ENCODE data around the gene CLK4. TPM values are rescaled to one million over a fixed set of nuclear protein-coding genes. Genes with fewer than 3 reads are reported as not detected.
A peak's percentile ranks its signal among the peaks of the same experiment; 100 is the strongest.

CLK4 gene
- total RNA-seq, result 10 to 100 TPM; 25.1 to 26.0 TPM

- intact Hi-C loops (cut with micrococcal nuclease), result loop anchor here (1.0 to 10.0 kb wide), 6 partner anchors 104 to 996 kb away; partner anchors contain the start of genes HNRNPAB, HNRNPH1, RUFY1 and ZNF354A
- ChIA-PET POLR2A (interaction anchor here (0.7 kb wide), 1 partner anchor 1104 kb away, joined by 5 read pairs; no protein-coding TSS in a partner anchor), CTCF (no interaction called here)
- H3K36me3 Mint-ChIP-seq, result peaks cover 11% of the 10 kb centered on the region
- peak within 1 kb of the TSS; percentile 92 for H3K4me3 Mint-ChIP-seq
- H3K27me3 Mint-ChIP-seq, result no peaks in the 10 kb centered on the region
- peak; percentile 97 for DNase-seq
- H3K9me3 Mint-ChIP-seq, result no peaks in the 10 kb centered on the region
- peak within 1 kb of the TSS; percentile 98 for H3K27ac Mint-ChIP-seq
- H3K4me1 Mint-ChIP-seq (ENCODE audit: low read depth), result peaks cover 28% of the 10 kb centered on the region
Observed at GRCh38 chr5:178626484-178627258, at the start of gene CLK4. TSS of gene CLK4 (minus strand) at chr5:178627050. CDS start at chr5:178623416, 3,634 bp downstream.

DNA sequence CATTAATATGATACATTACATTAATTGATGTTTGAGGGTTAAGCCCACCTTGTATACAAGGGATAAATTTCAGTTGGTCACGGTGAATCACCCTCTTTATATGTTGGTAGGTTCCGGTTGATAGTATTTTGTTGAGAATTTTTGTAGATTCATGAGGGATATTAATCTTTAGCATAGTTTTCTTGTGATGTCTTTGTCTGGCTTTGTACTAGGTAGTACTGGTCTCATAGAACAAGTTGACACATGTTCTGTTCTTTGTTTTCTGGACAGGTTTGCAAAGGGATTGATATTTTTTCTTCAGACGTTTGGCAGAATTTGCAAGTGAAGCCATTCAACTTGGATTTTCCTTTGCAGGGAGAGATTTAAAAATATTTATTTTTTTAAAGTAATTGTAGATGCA lies 49.1 kb upstream of the CLK4 start:
- H3K4me1 Mint-ChIP-seq (ENCODE audit: low read depth), result no peaks in the 10 kb centered on the region
- DNase-seq, result no peak
- H3K4me3 Mint-ChIP-seq, result no peak overlapping the region

GRCh38 chr5:178674334-178674733 lies 47.5 kb upstream of the CLK4 start:
- no peaks in the 10 kb centered on the region for H3K9me3 Mint-ChIP-seq
- peaks cover 1% of the 10 kb centered on the region for H3K27me3 Mint-ChIP-seq
- H3K36me3 Mint-ChIP-seq, result no peaks in the 10 kb centered on the region
- H3K4me1 Mint-ChIP-seq (ENCODE audit: low read depth), result no peaks in the 10 kb centered on the region
- POLR2A ChIA-PET, result no interaction called here
- CTCF ChIA-PET, result no interaction called here
- H3K4me3 Mint-ChIP-seq, result no peak overlapping the region
- no peak for DNase-seq
- no peak overlapping the region for H3K27ac Mint-ChIP-seq
- intact Hi-C loops (cut with micrococcal nuclease), result no loop called here

More for the DNA sequence above, 49.1 kb upstream of the CLK4 start:
- CTCF ChIA-PET, result no interaction called here
- intact Hi-C loops (cut with micrococcal nuclease), result no loop called here
- H3K36me3 Mint-ChIP-seq, result no peaks in the 10 kb centered on the region
- no peak overlapping the region for H3K27ac Mint-ChIP-seq
- POLR2A ChIA-PET, result no interaction called here
- H3K9me3 Mint-ChIP-seq, result no peaks in the 10 kb centered on the region
- H3K27me3 Mint-ChIP-seq, result peaks cover 4% of the 10 kb centered on the region

GRCh38 chr5:178673801-178674295 lies 47.0 kb upstream of the CLK4 start:
- Mint-ChIP-seq H3K27ac (no peak overlapping the region), H3K4me3 (no peak overlapping the region), H3K36me3 (no peaks in the 10 kb centered on the region), H3K27me3 (peaks cover 3% of the 10 kb centered on the region), H3K9me3 (no peaks in the 10 kb centered on the region), H3K4me1 (ENCODE audit: low read depth) (no peaks in the 10 kb centered on the region)
- CTCF ChIA-PET, result no interaction called here
- intact Hi-C loops (cut with micrococcal nuclease), result no loop called here
- POLR2A ChIA-PET, result no interaction called here
- no peak for DNase-seq

DNA sequence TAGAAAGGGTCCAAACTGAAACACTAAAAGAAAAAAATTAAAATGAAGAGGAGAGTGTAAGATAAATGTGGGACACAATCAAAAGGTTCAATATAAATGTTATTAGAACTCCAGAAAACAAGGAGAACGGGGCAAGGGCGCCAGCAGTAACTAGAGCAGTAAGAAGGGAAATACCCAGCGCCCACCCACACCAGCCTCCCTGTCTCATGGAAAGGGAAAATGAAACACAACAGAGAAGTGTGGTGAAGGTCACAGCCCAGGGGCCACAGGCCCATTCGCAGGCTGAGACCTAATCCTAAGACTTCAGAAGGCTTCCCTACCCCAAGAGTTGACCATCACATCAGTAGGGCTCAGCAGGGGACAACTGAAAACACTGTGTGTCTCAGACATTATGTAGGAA lies 45.8 kb upstream of the CLK4 start:
- no peak overlapping the region for H3K4me3 Mint-ChIP-seq
- CTCF ChIA-PET, result no interaction called here
- intact Hi-C loops (cut with micrococcal nuclease), result no loop called here
- H3K9me3 Mint-ChIP-seq, result no peaks in the 10 kb centered on the region
- peaks cover 3% of the 10 kb centered on the region for H3K27me3 Mint-ChIP-seq
- DNase-seq, result peak; percentile 21
- H3K36me3 Mint-ChIP-seq, result no peaks in the 10 kb centered on the region
- no peaks in the 10 kb centered on the region for H3K4me1 Mint-ChIP-seq (ENCODE audit: low read depth)
- no peak overlapping the region for H3K27ac Mint-ChIP-seq
- POLR2A ChIA-PET, result no interaction called here

- H3K27ac Mint-ChIP-seq, result no peak overlapping the region
- H3K4me1 Mint-ChIP-seq (ENCODE audit: low read depth), result no peaks in the 10 kb centered on the region
- ChIA-PET CTCF (no interaction called here), POLR2A (interaction anchor here (1.1 kb wide), 1 partner anchor 48 kb away, joined by 3 read pairs; no protein-coding TSS in a partner anchor)
- no peaks in the 10 kb centered on the region for H3K9me3 Mint-ChIP-seq
- peaks cover 3% of the 10 kb centered on the region for H3K27me3 Mint-ChIP-seq
- no peak for DNase-seq
- no peaks in the 10 kb centered on the region for H3K36me3 Mint-ChIP-seq
- no peak overlapping the region for H3K4me3 Mint-ChIP-seq
- intact Hi-C loops (cut with micrococcal nuclease), result no loop called here
Observed at GRCh38 chr5:178671602-178672144, 44.8 kb upstream of the CLK4 start.

- H3K4me1 Mint-ChIP-seq (ENCODE audit: low read depth), result no peaks in the 10 kb centered on the region
- no peaks in the 10 kb centered on the region for H3K36me3 Mint-ChIP-seq
- POLR2A ChIA-PET, result interaction anchor here (1.1 kb wide), 1 partner anchor 46 kb away, joined by 3 read pairs; no protein-coding TSS in a partner anchor
- no peak overlapping the region for H3K4me3 Mint-ChIP-seq
- peaks cover 3% of the 10 kb centered on the region for H3K27me3 Mint-ChIP-seq
- intact Hi-C loops (cut with micrococcal nuclease), result no loop called here
- H3K9me3 Mint-ChIP-seq, result no peaks in the 10 kb centered on the region
- H3K27ac Mint-ChIP-seq, result no peak overlapping the region
- CTCF ChIA-PET, result no interaction called here
- DNase-seq, result no peak
Observed at GRCh38 chr5:178670351-178670885, 43.6 kb upstream of the CLK4 start.

DNA sequence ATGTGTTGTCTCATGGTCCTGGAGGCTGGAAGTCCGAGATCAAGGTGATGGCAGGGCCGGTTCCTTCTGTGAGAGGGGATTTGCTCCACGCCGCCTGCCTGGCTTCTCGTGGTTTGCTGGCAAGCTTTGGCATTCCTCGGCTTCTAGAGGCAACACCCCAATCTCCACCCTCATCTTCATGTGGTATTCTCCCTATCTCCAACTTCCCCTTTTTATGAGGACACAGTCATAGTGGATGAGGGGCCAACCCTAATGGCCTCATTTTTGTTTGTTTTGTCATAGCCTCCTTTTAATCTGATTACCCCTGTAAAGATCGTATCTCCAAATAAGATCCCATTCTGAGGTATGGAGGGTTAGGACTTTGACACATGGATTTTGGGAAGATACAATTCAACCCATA lies 41.7 kb upstream of the CLK4 start:
- DNase-seq, result no peak
- Mint-ChIP-seq H3K27ac (no peak overlapping the region), H3K27me3 (peaks cover 7% of the 10 kb centered on the region), H3K4me1 (ENCODE audit: low read depth) (no peaks in the 10 kb centered on the region), H3K36me3 (no peaks in the 10 kb centered on the region), H3K4me3 (no peak overlapping the region), H3K9me3 (peaks cover 3% of the 10 kb centered on the region)
- CTCF ChIA-PET, result no interaction called here
- intact Hi-C loops (cut with micrococcal nuclease), result no loop called here
- POLR2A ChIA-PET, result no interaction called here

DNA sequence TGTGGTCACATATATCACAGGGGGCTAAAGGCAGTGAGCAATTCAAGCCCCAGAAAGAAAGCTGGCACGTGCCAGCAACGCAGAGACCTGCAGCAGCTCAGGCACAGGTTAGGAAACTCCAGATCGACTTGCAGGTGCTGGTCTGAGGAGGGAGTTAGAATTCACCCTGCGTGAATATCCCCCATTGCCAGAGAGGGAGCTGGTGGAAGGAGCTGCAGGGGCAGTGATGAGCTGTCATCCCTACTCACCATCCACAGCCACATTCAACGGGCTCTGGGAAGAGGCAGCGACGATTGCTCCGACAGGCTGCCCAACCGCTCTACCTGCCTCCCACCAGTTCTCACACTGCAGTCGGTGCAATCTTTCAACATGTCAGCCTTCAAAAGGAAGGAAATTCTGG lies 40.8 kb upstream of the CLK4 start:
- intact Hi-C loops (cut with micrococcal nuclease), result no loop called here
- Mint-ChIP-seq H3K4me1 (ENCODE audit: low read depth) (no peaks in the 10 kb centered on the region), H3K36me3 (no peaks in the 10 kb centered on the region), H3K27ac (no peak overlapping the region), H3K9me3 (peaks cover 3% of the 10 kb centered on the region), H3K27me3 (peaks cover 7% of the 10 kb centered on the region), H3K4me3 (no peak overlapping the region)
- no peak for DNase-seq
- ChIA-PET POLR2A (no interaction called here), CTCF (no interaction called here)

DNA sequence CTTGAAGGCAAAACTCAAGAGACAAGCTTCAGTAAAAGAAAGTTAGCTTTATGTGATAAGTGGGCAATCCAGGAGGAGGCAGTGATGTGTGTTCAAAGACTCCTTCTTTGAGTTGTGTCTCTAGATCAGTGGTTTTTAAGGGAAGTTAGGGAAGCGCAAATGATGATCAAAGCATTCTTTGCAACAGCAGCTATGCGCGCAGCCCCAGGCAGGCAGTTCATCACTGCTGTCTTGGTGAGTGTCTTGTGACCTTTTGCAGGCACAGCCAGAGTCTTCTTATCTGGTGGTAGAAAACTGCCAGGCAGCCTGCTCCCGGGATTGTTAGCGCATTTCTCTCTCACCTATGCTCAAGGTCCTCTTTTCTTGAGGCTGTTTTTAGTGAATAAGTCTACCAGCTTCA lies 40.3 kb upstream of the CLK4 start:
- H3K27ac Mint-ChIP-seq, result no peak overlapping the region
- no peaks in the 10 kb centered on the region for H3K36me3 Mint-ChIP-seq
- CTCF ChIA-PET, result no interaction called here

GRCh38 chr5:178664141-178664540 lies 37.3 kb upstream of the CLK4 start:
- intact Hi-C loops (cut with micrococcal nuclease), result no loop called here
- Mint-ChIP-seq H3K4me1 (ENCODE audit: low read depth) (no peaks in the 10 kb centered on the region), H3K36me3 (no peaks in the 10 kb centered on the region), H3K27ac (no peak overlapping the region), H3K4me3 (no peak overlapping the region), H3K27me3 (peaks cover 6% of the 10 kb centered on the region), H3K9me3 (peaks cover 3% of the 10 kb centered on the region)
- CTCF ChIA-PET, result no interaction called here
- POLR2A ChIA-PET, result no interaction called here
- no peak for DNase-seq

More for the DNA sequence above, 40.3 kb upstream of the CLK4 start:
- Mint-ChIP-seq H3K27me3 (peaks cover 7% of the 10 kb centered on the region), H3K4me1 (ENCODE audit: low read depth) (no peaks in the 10 kb centered on the region), H3K4me3 (no peak overlapping the region), H3K9me3 (peaks cover 3% of the 10 kb centered on the region)
- intact Hi-C loops (cut with micrococcal nuclease), result no loop called here
- POLR2A ChIA-PET, result no interaction called here
- no peak for DNase-seq

- intact Hi-C loops (cut with micrococcal nuclease), result no loop called here
- Mint-ChIP-seq H3K27ac (no peak overlapping the region), H3K4me3 (no peak overlapping the region), H3K27me3 (peaks cover 11% of the 10 kb centered on the region), H3K9me3 (peaks cover 3% of the 10 kb centered on the region), H3K4me1 (ENCODE audit: low read depth) (no peaks in the 10 kb centered on the region), H3K36me3 (no peaks in the 10 kb centered on the region)
- ChIA-PET POLR2A (no interaction called here), CTCF (no interaction called here)
- no peak for DNase-seq
Observed at GRCh38 chr5:178662541-178662860, 35.7 kb upstream of the CLK4 start.
